H1 (cell line): ENCODE results near the gene SIPA1L3.

Experiments
- CREB1 ChIP-seq: IDR thresholded peaks from 2 replicates; pipeline ENCODE4 v1.6.1; 2012; ENCODE audit warnings: inconsistent platforms
- EZH2 ChIP-seq: fragments of 200-600 bp; sonication (generic); IDR thresholded peaks from 2 replicates; pipeline ENCODE4 v1.7.1; 2012; ENCODE audit warnings: low read depth, mild to moderate bottlenecking, moderate library complexity, low read length, inconsistent platforms; ENCODE audit not compliant: severe bottlenecking
- GTF2F1 ChIP-seq: IDR thresholded peaks from 2 replicates; pipeline ENCODE4 v1.6.1; 2012; ENCODE audit warnings: low read depth, low read length, improper control_type of control experiment, borderline replicate concordance
- JUN ChIP-seq: IDR thresholded peaks from 2 replicates; pipeline ENCODE4 v1.6.1; 2011; ENCODE audit warnings: low read depth, mild to moderate bottlenecking, improper control_type of control experiment, low read length
- KDM5A ChIP-seq: fragments of 200-600 bp; IDR thresholded peaks from 2 replicates; pipeline ENCODE4 v1.7.1; 2012; ENCODE audit warnings: mild to moderate bottlenecking, low read length, inconsistent platforms, mixed read lengths
- PHF8 ChIP-seq: fragments of 200-600 bp; sonication (generic); conservative IDR thresholded peaks from 2 replicates; pipeline ENCODE4 v1.7.1; 2012; ENCODE audit warnings: low read depth, mild to moderate bottlenecking, inconsistent platforms, low read length, moderate library complexity
- POLR2A ChIP-seq, 2 experiments: IDR thresholded peaks; 1 replicate in 1 of 2; 2 replicates in 1 of 2; pipeline ENCODE4 v1.6.1; 2011; ENCODE audit warnings: low read depth in 2 of 2, low read length in 2 of 2, mild to moderate bottlenecking in 2 of 2; ENCODE audit errors: control extremely low read depth in 1 of 2
- POLR2AphosphoS5 ChIP-seq: IDR thresholded peaks from 2 replicates; pipeline ENCODE4 v1.6.1; 2011; ENCODE audit warnings: low read depth, low read length
- RFX5 ChIP-seq: IDR thresholded peaks from 2 replicates; pipeline ENCODE4 v1.6.1; 2011; ENCODE audit warnings: low read depth, low read length, improper control_type of control experiment, borderline replicate concordance
- ZNF274 ChIP-seq: IDR thresholded peaks from 2 replicates; pipeline ENCODE4 v1.7.0; 2012; ENCODE audit warnings: low read length, borderline replicate concordance; ENCODE audit errors: extremely low read depth
- TF ChIP-seq, protein P1 (sequence below), 3 experiments: IDR thresholded peaks; 1 replicate in 2 of 3; 2 replicates in 1 of 3; pipeline versions ENCODE4 v1.5.1 to v1.6.1; 2011; ENCODE audit warnings: low read length in 3 of 3, mild to moderate bottlenecking in 3 of 3, inconsistent platforms in 2 of 3, low read depth in 1 of 3, moderate library complexity in 1 of 3; ENCODE audit not compliant: insufficient read depth in 1 of 3; ENCODE audit errors: control extremely low read depth in 1 of 3

GRCh38 chr19:37935341-37935740 lies 28.3 kb downstream of the SIPA1L3 start:
- no peak for TF ChIP-seq ZNF274
- TF ChIP-seq CREB1: no peak
- no peak for TF ChIP-seq PHF8
- no peak for TF ChIP-seq EZH2
- no peak for TF ChIP-seq POLR2AphosphoS5
- no peak for TF ChIP-seq GTF2F1
- no peak for TF ChIP-seq POLR2A (IDR thresholded peaks at IDR 0.05; ENCODE audit: control extremely low read depth in 1 of 2, low read depth in 2 of 2, low read length in 2 of 2)
- TF ChIP-seq, protein P1, sequence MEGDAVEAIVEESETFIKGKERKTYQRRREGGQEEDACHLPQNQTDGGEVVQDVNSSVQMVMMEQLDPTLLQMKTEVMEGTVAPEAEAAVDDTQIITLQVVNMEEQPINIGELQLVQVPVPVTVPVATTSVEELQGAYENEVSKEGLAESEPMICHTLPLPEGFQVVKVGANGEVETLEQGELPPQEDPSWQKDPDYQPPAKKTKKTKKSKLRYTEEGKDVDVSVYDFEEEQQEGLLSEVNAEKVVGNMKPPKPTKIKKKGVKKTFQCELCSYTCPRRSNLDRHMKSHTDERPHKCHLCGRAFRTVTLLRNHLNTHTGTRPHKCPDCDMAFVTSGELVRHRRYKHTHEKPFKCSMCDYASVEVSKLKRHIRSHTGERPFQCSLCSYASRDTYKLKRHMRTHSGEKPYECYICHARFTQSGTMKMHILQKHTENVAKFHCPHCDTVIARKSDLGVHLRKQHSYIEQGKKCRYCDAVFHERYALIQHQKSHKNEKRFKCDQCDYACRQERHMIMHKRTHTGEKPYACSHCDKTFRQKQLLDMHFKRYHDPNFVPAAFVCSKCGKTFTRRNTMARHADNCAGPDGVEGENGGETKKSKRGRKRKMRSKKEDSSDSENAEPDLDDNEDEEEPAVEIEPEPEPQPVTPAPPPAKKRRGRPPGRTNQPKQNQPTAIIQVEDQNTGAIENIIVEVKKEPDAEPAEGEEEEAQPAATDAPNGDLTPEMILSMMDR (IDR thresholded peaks at IDR 0.05; ENCODE audit: control extremely low read depth in 1 of 3, insufficient read depth in 1 of 3, low read depth in 1 of 3, low read length in 3 of 3): no peak
- TF ChIP-seq RFX5: no peak
- TF ChIP-seq JUN: no peak
- no peak for TF ChIP-seq KDM5A
